C4-2B (cell line): ENCODE data around the gene NFATC2.

ENCODE experiments used
- ZFX ChIP-seq: fragments of 450-650 bp; IDR thresholded peaks from 2 replicates; pipeline ENCODE4 v1.6.1; 2017
- TF ChIP-seq, protein P1 (sequence below): fragments of 450-650 bp; conservative IDR thresholded peaks from 2 replicates; pipeline ENCODE4 v1.5.1; 2017; ENCODE audit warnings: mild to moderate bottlenecking

DNA sequence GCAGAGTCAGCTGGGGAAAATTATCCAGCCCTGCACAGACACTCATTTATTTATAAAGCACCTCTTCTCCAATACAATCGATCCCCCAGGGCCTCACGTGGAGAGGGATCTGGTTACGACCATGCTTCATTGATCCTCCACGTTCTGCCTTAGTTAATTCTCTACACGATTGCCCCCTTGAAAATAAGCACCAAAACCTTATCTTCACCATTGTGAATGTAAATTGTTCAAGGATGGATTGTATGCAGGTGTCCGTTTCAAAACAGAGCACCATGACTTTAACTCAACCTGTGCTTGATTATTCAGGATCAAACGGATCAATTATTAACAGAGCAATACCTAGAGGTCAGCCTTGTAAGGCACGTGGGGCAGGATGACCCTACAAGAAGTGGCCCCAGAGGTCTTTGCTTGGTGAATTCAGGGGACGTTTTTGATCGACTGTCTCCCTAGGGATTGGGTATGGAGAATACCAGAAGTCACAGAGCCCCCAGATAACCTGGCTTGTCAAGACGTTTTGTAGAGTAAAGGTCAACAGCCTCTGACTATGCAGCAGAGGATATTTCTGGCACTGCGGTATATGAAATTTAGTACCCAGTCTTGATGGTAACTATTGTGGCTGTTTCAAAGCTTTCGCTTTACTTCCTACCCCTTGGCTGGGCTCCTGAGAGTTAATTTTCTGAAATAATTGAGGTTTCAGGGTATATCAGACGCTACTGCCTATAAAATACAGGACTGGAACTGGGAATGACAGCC lies 112.1 kb downstream of the NFATC2 start:
- TF ChIP-seq, protein P1, sequence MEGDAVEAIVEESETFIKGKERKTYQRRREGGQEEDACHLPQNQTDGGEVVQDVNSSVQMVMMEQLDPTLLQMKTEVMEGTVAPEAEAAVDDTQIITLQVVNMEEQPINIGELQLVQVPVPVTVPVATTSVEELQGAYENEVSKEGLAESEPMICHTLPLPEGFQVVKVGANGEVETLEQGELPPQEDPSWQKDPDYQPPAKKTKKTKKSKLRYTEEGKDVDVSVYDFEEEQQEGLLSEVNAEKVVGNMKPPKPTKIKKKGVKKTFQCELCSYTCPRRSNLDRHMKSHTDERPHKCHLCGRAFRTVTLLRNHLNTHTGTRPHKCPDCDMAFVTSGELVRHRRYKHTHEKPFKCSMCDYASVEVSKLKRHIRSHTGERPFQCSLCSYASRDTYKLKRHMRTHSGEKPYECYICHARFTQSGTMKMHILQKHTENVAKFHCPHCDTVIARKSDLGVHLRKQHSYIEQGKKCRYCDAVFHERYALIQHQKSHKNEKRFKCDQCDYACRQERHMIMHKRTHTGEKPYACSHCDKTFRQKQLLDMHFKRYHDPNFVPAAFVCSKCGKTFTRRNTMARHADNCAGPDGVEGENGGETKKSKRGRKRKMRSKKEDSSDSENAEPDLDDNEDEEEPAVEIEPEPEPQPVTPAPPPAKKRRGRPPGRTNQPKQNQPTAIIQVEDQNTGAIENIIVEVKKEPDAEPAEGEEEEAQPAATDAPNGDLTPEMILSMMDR, result no peak
- TF ChIP-seq ZFX, result no peak
